GM19455 (cell line): ENCODE measurements around the gene MAST3.

Experiments
- ATAC-seq: cut with Tn5 transposase; IDR thresholded peaks from one replicate; pipeline ENCODE4 v1.9.1; 2021; ENCODE audit not compliant: unreplicated experiment

MAST3 gene

GRCh38 chr19:18097217-18097992 is at the start of gene MAST3:
MAST3 (plus strand) TSS chr19:18097778; CDS start chr19:18097793, 15 bp downstream.
- peak; percentile 54 for ATAC-seq

DNA sequence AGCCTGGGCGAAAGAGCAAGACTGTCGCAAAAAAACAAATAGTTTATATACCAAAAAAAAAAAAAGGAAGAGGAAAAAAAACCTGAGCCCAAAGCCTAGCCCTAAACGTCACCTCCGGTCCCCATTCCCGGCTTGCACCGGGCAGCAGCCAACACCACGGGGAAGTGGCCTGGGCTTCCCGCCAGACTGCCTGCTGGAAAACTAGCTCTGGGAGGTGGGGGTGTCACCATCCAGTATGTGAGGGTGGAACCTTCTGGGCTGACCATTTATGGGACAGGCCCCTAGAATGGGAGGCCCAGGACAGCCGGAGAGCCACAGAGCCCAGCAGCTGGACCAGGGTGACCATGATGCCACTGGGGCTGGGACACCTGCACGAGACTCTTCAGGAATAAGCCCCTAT is 48.2 kb upstream of the MAST3 start:
- ATAC-seq = no peak

DNA sequence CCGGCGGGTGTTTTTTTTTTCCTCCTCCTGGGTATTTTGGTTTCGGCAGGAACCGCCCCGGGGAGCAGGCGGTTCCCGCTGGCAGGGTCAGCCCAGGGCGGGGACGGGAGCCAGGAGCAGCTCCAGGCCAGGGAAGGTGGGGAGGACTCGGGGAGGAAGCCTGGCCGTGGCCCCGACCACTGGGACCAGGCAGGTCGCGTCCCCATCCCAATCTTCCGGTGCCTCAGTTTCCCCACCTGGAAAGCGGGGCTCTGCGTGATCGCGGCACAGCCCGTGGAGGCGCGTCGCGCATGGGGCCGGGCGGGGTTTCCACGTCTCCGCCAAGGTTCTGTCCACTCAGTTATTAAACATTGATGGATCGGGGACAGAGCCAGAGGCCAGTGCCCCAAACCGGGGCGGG is 45.7 kb upstream of the MAST3 start:
- ATAC-seq = no peak

DNA sequence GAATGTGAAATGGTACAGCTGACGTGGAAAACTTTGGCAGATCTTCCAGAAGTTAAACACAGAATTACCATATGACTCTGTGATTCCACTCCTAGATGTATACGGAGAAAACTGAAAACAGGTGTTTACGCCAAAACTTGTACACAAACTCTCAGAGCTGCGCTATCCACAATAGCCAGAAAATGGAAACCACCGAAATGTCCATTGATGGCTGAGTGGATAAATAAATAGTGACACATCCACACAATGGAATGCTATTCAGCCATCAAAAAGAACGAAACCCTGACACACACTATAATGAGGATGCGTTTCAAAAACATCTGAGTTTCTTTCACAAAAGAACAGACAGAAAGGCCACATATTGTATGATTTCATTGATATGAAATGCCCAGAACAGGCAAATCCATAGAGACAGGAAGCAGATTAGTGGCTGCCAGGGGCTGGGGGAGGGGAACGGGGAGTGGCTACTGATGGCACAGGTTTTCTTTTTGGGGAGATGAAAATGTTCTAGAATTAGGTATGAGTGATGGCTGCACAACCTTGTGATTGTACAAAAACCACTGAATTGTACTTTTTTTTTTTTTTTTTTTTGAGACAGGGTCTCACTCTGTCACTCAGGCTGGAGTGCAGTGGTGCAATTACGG is 43.9 kb upstream of the MAST3 start:
- no peak for ATAC-seq

DNA sequence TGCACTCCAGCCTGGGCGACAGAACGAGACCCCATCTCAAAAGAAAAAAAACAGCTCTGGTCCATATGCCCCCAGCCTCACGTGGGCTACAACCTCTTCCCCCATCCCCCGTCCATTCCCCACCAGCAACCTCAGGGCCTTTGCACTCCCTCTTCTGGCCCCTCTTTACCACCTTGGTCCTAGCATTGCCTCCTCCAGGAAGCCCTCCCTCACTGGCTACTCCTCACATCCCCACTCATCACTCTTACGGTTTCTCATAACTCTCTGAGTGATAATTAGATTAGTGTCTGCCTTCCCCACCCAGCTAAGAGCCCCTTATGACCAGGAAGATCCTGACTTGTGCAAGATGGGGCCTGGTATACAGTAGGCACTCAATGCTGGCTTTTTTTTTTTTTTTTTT is 41.6 kb upstream of the MAST3 start:
- no peak for ATAC-seq

- no peak for ATAC-seq
Measured at GRCh38 chr19:18057557-18057956, 40.0 kb upstream of the MAST3 start.

GRCh38 chr19:18058208-18059009 is 39.2 kb upstream of the MAST3 start:
- ATAC-seq = peak; percentile 57

DNA sequence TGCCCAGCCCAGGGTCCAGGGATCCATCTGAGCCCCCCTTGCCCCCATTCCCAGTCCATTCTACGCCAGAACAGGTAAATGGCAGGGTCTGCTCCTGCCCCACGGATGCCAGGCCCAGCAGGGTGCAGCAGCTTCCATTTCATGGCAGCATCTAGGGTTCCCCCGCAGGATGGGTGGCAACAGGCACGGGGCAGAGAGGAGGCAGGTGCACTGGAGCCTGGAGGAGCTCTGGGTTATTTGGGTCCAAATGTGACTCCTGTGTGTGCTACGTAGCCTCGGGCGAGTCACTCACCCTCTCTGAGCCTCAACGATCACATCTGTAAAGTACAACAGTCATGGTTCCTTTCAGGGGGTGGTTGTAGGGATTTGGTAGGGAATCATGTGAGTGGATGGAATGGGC is 38.3 kb upstream of the MAST3 start:
- ATAC-seq = no peak

GRCh38 chr19:18059902-18060301 is 37.7 kb upstream of the MAST3 start:
- no peak for ATAC-seq

DNA sequence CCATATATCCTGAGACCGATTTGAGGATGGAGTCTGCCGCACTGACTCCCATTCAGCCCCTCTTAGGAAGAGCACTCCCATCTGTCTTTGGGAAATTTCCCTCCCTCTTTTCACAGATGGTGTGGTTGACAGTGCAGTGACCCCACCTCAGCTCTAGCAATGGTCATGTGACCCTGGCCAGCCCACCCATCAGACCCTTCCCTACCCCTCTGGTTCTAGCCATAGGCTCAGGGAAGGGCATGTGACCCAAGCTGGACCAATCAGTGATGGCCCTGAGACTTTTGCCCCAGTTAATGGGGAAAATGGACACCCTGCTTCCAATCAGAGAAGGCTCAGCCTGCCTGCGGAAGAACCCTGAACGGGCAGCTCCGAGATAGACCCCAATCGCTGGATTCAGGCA is 37.1 kb upstream of the MAST3 start:
- no peak for ATAC-seq

GRCh38 chr19:18062028-18062427 is 35.5 kb upstream of the MAST3 start:
- ATAC-seq = no peak

DNA sequence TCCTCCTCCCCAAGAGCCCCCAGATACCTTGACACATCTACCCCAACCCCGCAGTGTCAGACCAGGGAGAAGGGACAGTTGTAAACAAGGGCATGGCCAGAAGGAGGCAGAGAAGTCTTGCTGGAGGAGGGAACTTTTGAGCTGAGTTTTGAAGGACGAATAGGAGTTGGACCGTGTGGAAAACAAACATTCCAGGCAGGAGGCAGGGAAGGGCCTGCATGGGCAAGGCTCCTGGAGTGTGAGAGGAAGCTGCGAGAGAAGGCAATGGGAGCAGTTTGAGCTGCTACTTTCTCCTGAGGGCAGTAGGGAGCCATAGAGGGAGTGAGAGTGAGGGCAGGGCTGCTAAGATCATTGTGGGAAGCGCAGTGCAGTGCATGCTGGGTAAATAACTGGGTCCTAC is 34.1 kb upstream of the MAST3 start:
- no peak for ATAC-seq

DNA sequence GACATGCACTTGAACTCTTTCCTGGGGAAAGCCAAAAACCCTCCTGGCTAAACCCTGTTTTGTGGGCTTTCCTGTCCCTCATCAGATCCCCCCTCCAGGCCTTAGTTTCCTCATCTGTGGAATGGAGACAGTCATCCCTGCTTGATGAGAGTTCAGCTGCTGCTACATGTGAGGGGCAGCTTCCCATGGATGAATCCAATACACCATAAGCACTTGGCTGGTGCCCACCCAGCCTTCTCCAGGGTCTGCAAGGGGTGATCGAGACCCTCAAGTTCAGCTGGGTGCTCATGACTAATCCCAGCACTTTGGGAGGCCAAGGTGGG is 32.4 kb upstream of the MAST3 start:
- ATAC-seq = no peak

GRCh38 chr19:18068395-18068794 is 29.2 kb upstream of the MAST3 start:
- no peak for ATAC-seq

GRCh38 chr19:18069383-18069782 is 28.2 kb upstream of the MAST3 start:
- no peak for ATAC-seq

- ATAC-seq = no peak
Measured at GRCh38 chr19:18070181-18070580, 27.4 kb upstream of the MAST3 start.

DNA sequence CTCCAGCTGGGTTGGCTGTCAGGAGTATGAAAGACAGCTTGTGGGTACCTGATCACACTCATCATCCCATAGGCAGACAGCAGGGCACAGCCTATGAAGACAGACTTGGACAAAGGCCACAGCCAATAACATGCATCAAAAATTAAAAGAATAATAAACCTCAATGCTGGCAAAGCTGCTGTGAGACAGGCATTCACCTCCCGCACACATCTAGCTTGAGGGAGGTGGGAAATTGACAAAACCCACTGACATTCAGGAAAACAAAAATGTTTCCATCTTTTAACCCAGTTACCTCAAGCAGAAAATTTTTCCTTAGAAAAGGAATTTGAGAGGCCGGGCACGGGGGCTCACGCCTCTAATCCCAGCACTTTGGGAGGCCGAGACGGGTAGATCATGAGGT is 25.2 kb upstream of the MAST3 start:
- no peak for ATAC-seq

DNA sequence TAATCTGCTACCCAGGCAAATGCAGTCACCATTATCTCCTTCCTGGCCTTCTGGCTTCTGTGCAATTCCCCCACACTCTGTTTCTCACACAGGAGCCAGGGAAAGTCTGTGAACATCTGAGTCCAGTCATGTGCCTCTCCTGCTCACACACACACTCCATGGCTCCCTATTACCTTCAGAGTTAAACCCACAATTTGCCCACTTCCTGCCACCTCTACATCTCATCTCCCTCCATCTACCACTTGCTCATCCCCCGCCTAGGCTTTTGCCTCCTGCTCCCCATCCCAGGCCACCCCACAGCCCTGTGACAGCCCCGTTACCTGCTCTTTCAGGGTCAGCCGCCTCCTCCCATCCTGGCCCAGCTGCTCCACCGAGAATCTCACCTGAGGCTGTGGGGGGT is 24.4 kb upstream of the MAST3 start:
- ATAC-seq = no peak

- no peak for ATAC-seq
Measured at GRCh38 chr19:18074192-18074591, 23.4 kb upstream of the MAST3 start.

- no peak for ATAC-seq
Measured at GRCh38 chr19:18083929-18084684, 13.5 kb upstream of the MAST3 start.

DNA sequence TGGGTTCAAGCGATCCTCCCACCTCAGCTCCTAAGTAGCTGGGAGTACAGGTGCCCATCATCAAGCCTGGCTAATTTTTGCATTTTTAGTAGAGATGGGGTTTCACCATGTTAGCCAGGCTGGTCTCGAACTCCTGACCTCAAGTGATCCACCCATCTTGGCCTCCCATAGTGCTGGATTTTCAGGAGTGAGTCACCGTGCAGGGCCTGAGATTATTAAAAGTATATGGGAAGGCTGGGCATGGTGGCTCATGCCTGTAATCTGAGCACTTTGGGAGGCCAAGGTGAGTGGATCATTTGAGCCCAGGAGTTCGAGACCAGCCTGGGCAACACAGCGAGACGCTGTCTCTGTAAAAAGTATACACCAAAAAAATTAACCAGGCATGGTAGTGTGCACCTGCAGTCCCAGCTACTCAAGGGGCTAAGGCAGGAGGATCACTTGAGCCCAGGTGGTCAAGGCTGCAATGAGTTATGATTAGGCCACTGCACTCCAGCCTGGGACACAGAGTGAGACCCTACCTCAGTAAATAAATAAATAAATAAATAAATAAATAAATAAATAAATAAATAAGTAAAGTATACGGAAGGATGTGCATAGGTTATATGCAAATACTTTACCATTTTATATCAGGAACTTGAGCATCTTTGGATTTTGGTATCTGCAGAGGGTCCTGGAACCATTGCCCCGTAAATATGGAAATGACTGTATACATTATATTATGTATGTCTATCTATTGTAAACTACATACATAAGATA is 11.7 kb upstream of the MAST3 start:
- no peak for ATAC-seq
